ENCODE results near the gene BSPH1.

DNA sequence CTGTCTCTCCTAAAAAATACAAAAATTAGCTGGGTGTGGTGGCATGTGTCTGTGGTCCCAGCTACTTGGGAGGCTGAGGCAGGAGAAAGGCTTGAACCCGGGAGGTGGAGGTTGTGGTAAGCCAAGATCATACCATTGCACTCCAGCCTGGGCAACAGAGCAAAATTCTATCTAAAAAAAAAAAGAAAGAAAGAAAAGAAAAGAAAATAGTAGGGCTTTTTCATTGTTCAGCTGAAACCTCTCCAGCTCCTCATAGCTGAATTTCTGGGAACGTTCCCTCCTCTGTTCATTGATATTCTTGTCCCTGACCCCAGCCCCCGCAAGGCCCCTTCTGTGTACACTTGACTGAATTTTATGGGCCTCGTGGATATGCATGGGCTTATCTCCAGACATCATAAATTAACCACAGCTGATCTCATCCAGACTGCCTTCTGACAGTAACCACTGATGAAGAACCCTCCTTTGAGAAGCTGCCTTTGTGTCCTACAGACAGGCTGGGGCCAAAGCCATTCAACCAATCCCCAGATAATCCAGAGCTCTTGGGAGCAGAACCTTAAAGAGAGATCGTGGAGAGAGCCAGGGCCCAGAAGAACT is 2.3 kb upstream of the BSPH1 start, which contains the start of gene ELSPBP1:
- TF ChIP-seq, protein P1, sequence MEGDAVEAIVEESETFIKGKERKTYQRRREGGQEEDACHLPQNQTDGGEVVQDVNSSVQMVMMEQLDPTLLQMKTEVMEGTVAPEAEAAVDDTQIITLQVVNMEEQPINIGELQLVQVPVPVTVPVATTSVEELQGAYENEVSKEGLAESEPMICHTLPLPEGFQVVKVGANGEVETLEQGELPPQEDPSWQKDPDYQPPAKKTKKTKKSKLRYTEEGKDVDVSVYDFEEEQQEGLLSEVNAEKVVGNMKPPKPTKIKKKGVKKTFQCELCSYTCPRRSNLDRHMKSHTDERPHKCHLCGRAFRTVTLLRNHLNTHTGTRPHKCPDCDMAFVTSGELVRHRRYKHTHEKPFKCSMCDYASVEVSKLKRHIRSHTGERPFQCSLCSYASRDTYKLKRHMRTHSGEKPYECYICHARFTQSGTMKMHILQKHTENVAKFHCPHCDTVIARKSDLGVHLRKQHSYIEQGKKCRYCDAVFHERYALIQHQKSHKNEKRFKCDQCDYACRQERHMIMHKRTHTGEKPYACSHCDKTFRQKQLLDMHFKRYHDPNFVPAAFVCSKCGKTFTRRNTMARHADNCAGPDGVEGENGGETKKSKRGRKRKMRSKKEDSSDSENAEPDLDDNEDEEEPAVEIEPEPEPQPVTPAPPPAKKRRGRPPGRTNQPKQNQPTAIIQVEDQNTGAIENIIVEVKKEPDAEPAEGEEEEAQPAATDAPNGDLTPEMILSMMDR (conservative IDR thresholded peaks at IDR 0.05 in 1 of 2, IDR thresholded peaks at IDR 0.05 in 1 of 2; ENCODE audit: low read depth in 1 of 2, low read length in 2 of 2), result no peak
- TF ChIP-seq EZH2 (IDR thresholded peaks at IDR 0.05; ENCODE audit: low read length, missing control alignments), result no peak

Measured in fibroblast of lung (primary cell).